ENCODE data around the gene PTGES3L.

PTGES3L gene

DNA sequence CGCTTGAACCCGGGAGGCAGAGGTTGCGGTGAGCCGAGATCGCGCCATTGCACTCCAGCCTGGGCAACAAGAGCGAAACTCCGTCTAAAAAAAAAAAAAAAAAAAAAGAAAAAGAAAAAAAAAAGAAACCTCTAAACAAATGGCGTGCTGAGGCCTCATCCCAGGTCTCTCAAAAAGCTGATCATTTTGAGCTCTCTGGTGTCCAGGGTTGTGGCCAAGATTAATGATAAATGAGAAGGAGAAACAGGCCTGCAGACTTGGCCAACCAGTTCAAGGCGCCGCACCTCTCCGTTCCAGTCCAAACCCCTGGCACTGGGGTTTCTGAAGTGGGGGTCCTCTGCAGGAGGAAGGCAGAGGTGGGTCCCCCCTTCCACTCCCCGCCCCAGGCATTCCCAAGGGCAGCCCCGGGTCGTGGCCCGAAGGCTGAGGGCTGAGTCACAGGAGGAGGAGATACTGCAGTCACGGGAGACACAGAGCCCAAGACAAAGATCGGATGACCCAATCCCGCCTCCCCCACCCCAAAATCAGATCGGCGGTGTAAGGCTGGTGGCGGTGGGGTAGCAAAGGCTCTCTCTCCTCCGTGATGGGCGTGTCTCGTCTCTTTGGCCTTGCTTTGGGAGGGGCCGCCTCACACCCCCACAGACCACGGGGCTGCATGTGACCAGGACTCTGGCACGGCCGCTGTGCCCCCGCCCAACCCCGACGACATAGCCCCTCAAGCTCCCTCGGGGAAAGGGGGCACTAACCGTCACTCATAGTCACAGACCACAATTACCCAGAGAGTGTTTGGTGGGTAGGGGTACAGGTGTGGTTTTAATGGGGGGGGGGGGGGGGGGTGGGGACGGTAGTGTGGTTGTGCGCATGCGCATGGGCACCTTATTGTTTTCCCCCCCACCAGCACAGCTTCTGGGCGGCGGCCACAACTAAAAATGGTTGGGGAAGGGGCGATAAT, 41.2 kb upstream of the PTGES3L start:
- H3K4me1 ChIP-seq (ENCODE audit: insufficient read depth, poor library complexity, severe bottlenecking), result no peaks in the 10 kb centered on the region
- peaks cover 24% of the 10 kb centered on the region for H3K36me3 ChIP-seq (ENCODE audit: low read depth)
- no peaks in the 10 kb centered on the region for H3K9me3 ChIP-seq (ENCODE audit: severe bottlenecking)
- TF ChIP-seq, protein P1, sequence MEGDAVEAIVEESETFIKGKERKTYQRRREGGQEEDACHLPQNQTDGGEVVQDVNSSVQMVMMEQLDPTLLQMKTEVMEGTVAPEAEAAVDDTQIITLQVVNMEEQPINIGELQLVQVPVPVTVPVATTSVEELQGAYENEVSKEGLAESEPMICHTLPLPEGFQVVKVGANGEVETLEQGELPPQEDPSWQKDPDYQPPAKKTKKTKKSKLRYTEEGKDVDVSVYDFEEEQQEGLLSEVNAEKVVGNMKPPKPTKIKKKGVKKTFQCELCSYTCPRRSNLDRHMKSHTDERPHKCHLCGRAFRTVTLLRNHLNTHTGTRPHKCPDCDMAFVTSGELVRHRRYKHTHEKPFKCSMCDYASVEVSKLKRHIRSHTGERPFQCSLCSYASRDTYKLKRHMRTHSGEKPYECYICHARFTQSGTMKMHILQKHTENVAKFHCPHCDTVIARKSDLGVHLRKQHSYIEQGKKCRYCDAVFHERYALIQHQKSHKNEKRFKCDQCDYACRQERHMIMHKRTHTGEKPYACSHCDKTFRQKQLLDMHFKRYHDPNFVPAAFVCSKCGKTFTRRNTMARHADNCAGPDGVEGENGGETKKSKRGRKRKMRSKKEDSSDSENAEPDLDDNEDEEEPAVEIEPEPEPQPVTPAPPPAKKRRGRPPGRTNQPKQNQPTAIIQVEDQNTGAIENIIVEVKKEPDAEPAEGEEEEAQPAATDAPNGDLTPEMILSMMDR (IDR thresholded peaks at IDR 0.05; ENCODE audit: poor library complexity, severe bottlenecking), result no peak
- peak overlapping the region; percentile 84 for H3K4me3 ChIP-seq (ENCODE audit: severe bottlenecking)
- ATAC-seq (ENCODE audit: low read depth) (peak; percentile 49), DNase-seq (ENCODE audit: low spot score) (no peak)
- H3K27ac ChIP-seq (ENCODE audit: poor library complexity, severe bottlenecking), result peak overlapping the region; percentile 64
- H3K27me3 ChIP-seq (ENCODE audit: insufficient read depth, poor library complexity, severe bottlenecking), result no peaks in the 10 kb centered on the region

DNA sequence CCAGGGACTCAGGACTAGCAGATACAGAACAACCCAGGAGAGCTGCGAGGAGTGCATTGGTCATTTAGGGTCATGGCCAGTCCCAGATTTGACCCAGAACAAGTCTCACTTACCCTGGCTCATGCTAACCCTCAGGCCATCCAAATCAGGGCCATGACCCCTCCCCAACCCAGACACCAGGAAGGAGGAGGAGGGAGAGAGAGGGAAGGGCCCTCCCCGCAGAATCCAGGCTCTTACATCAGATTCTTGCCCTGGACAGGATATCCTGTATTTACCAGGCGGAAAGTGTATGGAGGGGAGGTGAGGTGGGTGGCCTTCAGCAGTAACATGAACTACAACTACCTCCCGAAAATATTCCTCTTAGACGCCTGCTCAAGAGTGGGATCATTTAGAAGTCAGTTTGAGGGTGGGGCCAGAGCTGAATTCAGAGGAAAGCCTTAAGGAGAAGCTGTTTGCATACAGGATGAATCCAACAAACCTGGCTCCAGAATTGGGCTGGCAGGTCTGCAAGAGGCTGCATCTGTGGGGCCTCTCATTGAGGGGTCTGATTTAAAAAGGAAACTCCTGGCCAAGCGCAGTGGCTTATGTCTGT, 40.2 kb upstream of the PTGES3L start:
- Histone ChIP-seq H3K27me3 (ENCODE audit: insufficient read depth, poor library complexity, severe bottlenecking) (no peaks in the 10 kb centered on the region), H3K9me3 (ENCODE audit: severe bottlenecking) (no peaks in the 10 kb centered on the region), H3K27ac (ENCODE audit: poor library complexity, severe bottlenecking) (peak overlapping the region; percentile 64), H3K4me3 (ENCODE audit: severe bottlenecking) (no peak overlapping the region), H3K36me3 (ENCODE audit: low read depth) (peaks cover 25% of the 10 kb centered on the region), H3K4me1 (ENCODE audit: insufficient read depth, poor library complexity, severe bottlenecking) (no peaks in the 10 kb centered on the region)
- no peak for DNase-seq (ENCODE audit: low spot score)
- ATAC-seq (ENCODE audit: low read depth), result no peak
- TF ChIP-seq, protein P1 (IDR thresholded peaks at IDR 0.05; ENCODE audit: poor library complexity, severe bottlenecking), result no peak

DNA sequence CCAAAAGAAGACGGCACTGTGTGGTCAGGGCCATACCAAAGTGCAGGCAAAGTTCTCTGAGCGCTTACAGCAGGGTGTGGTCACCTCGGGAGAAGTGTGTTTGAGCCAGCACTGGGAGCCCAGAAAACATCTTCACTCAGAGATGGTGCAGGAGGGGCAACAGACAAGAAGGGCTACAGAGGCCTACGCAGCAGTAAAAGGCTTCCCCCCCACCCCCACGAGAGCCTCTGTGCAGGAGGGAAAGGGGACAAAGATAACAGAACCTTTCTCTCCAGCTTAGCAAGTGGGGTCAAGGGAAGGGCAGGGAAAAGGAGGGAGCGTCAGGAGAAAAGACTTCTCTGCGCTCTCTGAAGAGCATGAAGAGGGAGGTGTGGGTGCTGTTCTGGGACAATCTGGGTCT, 39.5 kb upstream of the PTGES3L start:
- Histone ChIP-seq H3K4me1 (ENCODE audit: insufficient read depth, poor library complexity, severe bottlenecking) (no peaks in the 10 kb centered on the region), H3K27ac (ENCODE audit: poor library complexity, severe bottlenecking) (peak overlapping the region; percentile 64), H3K27me3 (ENCODE audit: insufficient read depth, poor library complexity, severe bottlenecking) (no peaks in the 10 kb centered on the region), H3K36me3 (ENCODE audit: low read depth) (peaks cover 25% of the 10 kb centered on the region), H3K9me3 (ENCODE audit: severe bottlenecking) (no peaks in the 10 kb centered on the region), H3K4me3 (ENCODE audit: severe bottlenecking) (no peak overlapping the region)
- TF ChIP-seq, protein P1 (IDR thresholded peaks at IDR 0.05; ENCODE audit: poor library complexity, severe bottlenecking), result no peak
- no peak for DNase-seq (ENCODE audit: low spot score)
- no peak for ATAC-seq (ENCODE audit: low read depth)

DNA sequence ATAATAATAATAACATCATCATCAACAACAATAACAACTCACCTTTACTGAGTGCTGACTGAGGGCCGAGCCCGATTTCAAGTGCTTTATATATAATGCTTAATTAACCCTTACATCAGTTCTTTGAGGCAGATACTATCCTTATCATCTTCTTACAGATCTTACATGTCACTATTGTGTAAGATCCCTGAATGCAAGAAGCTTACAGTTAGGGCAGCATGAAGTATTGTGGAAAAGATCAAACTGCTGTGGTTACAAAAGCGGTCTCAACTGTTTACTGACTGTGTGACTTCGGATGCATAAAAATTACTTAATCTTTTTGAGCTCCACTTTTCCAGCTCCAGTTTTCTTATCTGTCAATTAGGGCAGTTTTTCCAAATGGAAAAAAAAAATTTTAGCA, 39.1 kb upstream of the PTGES3L start:
- DNase-seq (ENCODE audit: low spot score) (no peak), ATAC-seq (ENCODE audit: low read depth) (no peak)
- no peak overlapping the region for H3K27ac ChIP-seq (ENCODE audit: poor library complexity, severe bottlenecking)
- H3K9me3 ChIP-seq (ENCODE audit: severe bottlenecking), result no peaks in the 10 kb centered on the region
- H3K4me3 ChIP-seq (ENCODE audit: severe bottlenecking), result no peak overlapping the region
- TF ChIP-seq, protein P1 (IDR thresholded peaks at IDR 0.05; ENCODE audit: poor library complexity, severe bottlenecking), result no peak
- no peaks in the 10 kb centered on the region for H3K27me3 ChIP-seq (ENCODE audit: insufficient read depth, poor library complexity, severe bottlenecking)
- no peaks in the 10 kb centered on the region for H3K4me1 ChIP-seq (ENCODE audit: insufficient read depth, poor library complexity, severe bottlenecking)
- peaks cover 25% of the 10 kb centered on the region for H3K36me3 ChIP-seq (ENCODE audit: low read depth)
